Peyer's patch (tissue), 4 donors: Measurements from ENCODE around the gene EYS.

Experiments used
- CTCF ChIP-seq, 6 experiments: fragments of 450-650 bp in 4 of 6; fragments of 200-600 bp in 2 of 6; sonication (generic) in 1 of 6; IDR thresholded peaks; one replicate each; pipeline ENCODE4 v1.5.1; 2017 to 2019; ENCODE audit warnings: antibody characterized with exemption in 6 of 6, mild to moderate bottlenecking in 3 of 6, moderate library complexity in 1 of 6
- POLR2A ChIP-seq, 2 donors: fragments of 450-650 bp; IDR thresholded peaks; one replicate each; pipeline ENCODE4 v1.5.1; 2017; ENCODE audit warnings: antibody characterized with exemption in 2 of 2, mild to moderate bottlenecking in 2 of 2, moderate library complexity in 2 of 2

GRCh38 chr6:64703922-64704321 lies 1003.1 kb downstream of the EYS start:
- TF ChIP-seq POLR2A (IDR thresholded peaks at IDR 0.05) (no peak), CTCF (IDR thresholded peaks at IDR 0.05) (no peak)
